COLO668 (cell line): ENCODE results near the gene REPIN1.

Experiments used
- DNase-seq: peaks from one replicate; lab custom pipeline; 2025; ENCODE audit not compliant: unreplicated experiment; lab: John Stamatoyannopoulos, UW

REPIN1 gene

DNA sequence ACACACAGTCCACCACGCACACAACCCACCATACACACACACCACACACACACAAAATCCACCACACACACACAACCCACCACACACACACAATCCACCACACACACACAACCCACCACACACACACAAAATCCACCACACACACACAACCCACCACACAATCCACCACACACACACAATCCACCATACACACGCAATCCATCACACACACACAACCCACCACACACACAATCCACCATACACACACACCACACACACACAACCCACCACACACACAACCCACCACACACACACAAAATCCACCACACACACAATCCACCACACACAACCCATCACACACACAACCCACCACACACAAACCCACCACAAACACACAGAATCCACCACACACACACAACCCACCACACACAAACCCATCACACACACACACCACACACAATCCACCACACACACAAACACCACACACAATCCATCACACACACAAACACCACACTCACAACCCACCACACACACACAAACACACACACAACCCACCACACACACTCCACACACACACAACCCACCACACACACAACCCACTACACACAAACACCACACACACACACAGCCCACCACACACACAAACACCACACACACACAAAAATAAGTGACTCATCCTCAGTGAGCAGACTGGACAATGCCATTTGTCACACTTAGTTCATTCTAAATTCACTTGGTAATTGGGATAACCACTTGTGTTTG is 8.8 kb upstream of the REPIN1 start:
- no peak for DNase-seq

DNA sequence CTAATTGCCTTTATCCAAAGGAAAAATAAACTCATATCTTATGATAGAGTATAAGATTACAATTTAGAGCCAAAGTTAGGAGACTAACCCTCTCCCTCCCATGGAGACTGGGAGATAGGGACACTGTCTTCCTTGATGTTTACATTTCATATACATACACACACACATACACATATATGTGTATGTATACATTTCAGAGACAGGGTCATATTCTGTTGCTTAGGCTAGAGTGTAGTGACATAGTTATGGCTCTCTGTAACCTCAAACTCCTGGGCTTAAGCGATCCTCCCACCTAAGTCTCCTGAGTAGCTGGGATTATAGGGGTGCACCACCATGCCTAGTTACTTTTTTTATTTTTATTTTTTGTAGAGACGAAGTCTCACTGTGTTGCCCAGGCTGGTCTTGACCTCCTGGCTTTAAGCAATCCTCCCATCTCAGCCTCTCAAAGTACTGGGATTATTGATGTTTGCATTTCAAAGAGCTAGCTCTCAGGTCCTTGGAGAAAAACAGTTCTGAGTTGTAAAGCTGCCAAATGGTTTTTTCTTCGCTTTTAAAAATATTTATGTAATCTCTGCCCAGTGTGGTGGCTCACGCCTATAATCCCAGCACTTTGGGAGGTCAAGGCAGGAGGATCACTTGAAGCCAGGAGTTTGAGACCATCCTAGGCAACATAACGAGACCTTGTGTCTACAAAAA is 8.1 kb upstream of the REPIN1 start:
- DNase-seq, result no peak

DNA sequence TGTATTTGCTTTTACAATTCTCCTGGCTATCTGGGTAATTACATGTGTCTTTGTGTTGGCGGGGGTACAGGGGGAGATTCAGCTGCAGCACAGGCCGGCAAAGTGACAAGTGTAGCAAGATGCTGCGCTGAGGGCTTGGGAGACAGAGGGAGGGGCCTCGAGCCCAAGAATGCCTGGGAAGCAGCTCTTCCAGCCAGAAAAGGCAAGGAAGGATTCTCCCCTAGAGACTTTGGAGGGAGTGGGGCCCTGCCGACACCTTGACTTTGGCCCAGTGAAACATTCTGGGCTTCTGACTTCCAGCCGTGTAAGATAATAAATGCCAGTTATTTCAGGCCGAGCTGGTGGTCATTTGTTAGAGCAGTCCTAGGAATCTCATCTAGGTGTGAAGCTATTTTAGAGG is 7.2 kb upstream of the REPIN1 start:
- DNase-seq, result no peak

DNA sequence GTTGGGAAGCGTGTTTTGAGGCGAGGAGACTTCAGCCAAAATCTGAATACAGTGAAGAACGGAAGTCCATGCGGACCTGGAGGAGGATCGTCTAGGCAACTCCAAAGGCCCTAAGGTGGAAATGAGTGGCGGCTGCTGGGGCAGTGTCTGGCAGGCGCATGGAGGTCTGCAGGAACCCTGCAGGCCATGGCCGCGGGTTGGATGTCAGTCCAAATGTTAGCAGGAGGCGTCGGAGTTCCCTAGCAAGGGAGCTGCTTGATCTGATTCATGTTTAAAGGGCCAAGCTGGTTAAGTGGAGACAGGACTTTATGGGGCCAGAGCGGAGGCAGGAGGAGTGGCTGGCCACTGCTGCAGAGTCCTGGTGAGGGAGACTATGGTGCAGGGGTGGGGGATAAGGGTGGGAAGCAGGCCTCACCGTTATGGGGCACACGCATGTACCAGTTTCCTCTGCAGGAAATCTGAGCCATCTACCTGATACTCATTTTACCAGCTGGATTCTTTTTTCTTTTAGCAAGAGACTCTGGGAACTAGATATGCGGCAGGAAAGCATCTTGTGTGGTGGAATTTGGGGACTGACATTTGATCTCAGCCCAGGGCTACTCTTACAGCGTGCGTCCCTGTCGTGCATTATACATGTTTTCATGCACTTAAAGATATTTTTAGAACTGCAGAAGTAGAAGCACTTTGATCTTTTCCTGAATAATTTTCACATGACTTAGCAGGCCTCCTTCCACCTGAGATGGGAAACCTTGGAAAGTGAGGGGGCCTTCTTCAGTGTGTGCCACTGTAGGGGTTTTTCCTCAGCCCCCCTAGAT is 6.6 kb upstream of the REPIN1 start:
- no peak for DNase-seq

DNA sequence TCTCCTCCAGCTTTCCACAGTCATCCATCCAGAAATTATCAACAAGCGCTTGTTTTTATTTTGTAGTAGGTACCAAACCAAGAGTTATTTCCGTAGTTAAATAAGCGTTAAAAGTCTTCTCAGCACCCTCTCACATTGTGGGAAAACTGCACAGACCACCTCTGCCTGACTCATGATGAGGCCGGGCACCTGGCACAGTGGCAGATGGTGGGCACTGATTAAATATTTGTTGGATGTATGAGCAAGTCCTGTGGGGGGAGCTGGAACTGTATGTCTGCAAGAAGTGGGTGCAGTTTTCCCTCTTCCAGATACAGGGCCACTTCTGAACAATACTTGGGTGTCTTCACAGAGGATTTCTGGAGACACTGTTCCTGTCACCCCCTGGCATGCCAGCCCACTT is 5.3 kb upstream of the REPIN1 start:
- DNase-seq, result no peak

DNA sequence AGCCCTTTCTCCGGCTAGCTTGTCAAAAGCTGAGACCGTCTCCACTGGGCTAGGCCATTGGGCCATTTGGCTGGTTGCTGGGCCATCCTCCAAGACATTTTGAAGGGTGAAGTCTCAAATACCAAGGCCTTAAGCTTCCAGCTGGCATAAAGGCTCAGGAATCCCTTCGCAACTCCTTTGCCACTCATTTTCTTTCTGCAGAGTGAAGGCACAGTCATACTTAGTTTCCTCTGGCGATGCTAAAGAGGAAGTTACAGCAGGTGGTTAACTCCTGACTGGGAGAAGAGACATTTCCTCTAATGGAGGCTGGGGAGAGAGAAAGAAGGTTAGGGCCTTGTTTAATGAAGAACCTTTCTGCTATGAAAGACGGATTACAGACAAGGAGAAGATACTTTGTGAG is 4.8 kb upstream of the REPIN1 start:
- no peak for DNase-seq

DNA sequence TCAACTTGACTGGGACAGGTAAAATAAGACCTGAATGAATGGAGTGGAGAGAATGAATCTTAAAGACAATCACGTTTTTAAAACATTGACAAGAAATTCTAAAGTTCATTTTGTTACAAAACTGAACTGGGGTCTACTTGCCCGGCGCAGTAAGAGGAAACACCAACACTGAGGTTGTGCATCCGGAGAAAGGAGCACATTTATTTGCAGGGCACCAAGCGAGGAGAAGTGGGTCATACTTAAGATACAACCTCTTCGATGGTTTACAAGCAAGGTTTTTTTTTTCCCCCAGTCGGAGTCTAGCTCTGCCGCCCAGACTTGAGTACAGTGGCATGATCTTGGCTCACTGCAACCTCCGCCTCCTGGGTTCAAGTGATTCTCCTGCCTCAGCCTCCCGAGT is 3.4 kb upstream of the REPIN1 start:
- no peak for DNase-seq

DNA sequence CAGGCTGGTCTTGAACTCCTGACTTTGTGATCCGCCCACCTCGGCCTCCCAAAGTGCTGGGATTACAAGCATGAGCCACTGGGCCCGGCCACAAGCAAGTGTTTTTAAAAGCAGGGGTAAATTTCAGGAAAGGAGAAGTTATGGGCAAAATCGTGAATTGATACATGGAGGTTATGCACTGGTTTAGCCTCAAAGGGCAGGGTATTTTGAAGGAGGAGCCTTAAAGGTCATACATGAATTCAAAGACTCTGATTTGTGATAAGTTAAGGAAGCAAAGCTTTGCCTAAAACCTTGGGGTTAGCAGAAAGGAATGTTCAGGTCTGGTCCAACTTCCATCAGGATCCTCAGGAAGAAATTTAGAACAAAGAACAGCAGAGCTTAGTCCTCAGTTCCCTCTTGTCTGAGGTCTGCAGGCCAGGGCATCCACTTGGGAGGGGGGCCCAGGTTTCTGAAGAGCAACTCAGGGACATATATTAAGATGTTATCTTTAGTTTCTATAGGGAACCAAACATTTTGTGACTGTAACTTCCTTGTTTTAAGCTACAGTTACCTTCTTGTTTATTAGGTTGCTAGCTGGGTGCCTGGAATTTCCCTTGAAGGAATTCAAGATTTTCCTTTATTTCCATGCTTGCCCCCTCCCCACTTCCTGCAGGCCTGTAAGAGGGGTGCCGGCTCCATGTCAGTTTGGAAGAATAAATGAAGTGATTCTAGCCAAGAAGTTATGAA is 2.8 kb upstream of the REPIN1 start:
- DNase-seq, result no peak

DNA sequence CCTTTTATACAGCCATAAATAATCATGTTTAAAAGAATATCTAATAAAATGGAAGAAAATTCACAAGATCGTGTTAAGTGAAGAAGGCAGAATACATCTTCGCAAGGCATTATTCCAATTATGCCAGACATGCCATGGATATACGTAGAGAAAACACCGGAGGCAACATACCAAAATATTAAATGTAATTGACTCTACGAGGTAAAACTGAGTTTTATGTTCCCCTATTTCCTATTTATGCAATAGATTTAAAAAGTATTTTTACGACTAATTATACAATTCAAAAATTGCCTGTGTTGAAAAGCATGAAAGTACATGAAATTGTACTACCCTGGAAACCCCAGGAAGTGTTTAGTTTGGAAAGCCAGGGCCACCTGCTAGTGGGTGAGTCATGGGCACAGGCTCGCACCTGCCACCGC is 936 bp upstream of the REPIN1 start:
- no peak for DNase-seq

DNA sequence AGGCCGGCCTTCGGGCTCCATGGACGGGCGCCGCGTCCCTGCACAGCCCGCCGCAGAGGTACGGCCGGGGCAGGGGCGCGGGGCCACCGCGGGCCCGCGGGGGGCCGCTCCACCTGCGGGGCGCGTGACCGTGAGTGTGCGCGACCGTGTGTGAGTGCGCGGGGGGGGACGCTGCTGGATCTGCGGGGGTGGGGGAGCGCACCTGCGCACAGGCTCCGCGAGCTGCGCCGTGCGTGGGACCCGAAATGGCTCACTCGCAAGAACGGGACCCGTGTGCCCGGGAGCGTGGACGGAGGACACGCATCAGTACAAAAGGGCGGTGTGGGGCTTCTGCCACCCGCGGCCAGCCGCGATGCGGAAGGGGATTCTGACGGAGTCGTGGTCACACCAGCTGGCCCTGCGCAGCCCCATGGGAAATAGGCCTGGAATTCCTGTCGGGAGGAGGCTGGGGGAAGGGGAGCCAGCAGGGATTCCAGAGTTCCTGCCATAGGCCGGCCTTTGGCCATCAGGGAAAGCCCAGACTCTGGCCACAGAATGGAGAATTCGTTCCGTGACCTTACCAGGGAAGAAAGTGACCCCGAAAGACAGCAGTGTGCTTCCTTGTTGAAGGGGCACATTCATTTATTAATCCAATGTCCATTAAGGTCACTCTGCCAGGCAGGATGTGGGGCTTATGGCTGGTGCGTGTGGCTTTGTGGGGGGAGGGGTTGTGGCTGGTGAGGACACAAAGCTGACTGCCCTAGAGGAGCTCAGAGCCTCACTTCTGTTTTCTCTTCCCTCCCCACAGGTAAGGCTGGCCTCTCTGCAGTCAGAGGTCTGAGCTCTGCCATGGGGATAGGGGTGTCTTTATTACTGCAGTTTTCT is 494 bp downstream of the REPIN1 start:
- peak; percentile 74 for DNase-seq

DNA sequence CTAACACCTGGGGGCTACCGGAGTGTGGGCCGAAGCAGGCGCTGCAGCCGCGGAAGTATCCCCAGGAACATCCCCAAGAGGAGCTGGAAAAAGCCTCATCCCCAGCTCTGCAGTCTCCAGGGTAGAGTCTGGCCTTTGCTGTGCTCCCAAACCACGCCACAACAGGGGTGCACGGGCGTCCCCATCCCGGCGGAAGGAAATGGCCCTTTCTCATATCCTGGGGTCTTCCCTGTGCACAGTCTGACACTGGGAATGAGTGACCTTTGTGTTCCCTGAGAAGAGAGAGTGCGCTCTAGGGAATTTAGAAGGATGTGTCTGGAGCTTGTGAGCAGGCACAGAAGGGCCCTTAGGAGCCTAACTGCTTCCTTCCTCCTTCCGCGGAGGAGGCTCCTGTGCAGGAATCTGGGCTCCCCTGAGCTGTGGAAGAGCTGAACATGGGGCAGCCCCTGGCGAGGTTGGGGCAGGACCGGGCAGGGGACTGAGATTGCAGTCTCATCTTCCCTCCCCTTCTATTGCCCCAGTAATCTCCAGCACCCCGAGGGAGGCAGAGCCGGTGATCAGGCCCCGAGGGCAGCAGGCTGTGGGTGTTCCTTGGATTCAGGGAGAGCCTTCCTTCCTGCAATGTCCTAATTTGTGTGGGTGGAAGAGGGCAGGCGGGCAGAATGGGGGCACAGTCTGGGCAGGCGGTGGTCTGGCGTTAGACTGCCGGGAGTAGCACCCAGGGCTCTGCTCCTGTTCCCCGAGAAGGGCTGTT is 1.3 kb downstream of the REPIN1 start:
- no peak for DNase-seq

DNA sequence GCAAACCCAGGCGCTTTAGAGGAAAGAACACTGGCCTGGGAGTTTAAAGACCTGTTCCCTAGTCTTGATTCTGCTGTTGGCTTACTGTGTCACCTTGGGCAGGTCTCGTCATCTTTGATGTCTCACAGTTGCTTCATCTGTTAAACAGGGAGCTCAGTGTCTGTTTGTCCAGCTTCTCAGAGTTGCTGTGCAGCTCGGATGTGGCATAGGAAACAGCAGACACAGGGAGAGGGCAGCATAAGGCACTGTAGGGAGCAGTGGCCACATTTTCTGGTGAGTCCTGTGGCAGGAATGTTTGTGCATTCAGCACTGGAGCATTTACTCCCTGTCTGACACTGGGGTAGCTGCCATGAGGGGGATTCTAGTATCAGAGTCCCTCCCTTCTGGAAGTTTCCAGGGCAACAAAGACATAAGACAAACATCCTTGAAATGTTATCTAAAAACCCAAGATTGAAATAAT is 2.0 kb downstream of the REPIN1 start:
- no peak for DNase-seq

DNA sequence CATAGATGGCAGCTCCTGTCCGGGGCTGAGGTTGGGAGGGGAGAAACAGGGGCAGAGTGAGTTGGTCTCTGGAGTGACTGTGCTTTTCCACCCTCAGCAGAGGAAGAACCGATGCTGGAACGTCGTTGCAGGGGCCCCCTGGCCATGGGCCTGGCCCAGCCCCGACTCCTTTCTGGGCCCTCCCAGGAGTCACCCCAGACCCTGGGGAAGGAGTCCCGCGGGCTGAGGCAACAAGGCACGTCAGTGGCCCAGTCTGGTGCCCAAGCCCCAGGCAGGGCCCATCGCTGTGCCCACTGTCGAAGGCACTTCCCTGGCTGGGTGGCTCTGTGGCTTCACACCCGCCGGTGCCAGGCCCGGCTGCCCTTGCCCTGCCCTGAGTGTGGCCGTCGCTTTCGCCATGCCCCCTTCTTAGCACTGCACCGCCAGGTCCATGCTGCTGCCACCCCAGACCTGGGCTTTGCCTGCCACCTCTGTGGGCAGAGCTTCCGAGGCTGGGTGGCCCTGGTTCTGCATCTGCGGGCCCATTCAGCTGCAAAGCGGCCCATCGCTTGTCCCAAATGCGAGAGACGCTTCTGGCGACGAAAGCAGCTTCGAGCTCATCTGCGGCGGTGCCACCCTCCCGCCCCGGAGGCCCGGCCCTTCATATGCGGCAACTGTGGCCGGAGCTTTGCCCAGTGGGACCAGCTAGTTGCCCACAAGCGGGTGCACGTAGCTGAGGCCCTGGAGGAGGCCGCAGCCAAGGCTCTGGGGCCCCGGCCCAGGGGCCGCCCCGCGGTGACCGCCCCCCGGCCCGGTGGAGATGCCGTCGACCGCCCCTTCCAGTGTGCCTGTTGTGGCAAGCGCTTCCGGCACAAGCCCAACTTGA is 2.7 kb downstream of the REPIN1 start:
- DNase-seq, result no peak

DNA sequence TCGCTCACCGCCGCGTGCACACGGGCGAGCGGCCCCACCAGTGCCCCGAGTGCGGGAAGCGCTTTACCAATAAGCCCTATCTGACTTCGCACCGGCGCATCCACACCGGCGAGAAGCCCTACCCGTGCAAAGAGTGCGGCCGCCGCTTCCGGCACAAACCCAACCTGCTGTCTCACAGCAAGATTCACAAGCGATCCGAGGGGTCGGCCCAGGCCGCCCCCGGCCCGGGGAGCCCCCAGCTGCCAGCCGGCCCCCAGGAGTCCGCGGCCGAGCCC is 3.3 kb downstream of the REPIN1 start:
- no peak for DNase-seq

DNA sequence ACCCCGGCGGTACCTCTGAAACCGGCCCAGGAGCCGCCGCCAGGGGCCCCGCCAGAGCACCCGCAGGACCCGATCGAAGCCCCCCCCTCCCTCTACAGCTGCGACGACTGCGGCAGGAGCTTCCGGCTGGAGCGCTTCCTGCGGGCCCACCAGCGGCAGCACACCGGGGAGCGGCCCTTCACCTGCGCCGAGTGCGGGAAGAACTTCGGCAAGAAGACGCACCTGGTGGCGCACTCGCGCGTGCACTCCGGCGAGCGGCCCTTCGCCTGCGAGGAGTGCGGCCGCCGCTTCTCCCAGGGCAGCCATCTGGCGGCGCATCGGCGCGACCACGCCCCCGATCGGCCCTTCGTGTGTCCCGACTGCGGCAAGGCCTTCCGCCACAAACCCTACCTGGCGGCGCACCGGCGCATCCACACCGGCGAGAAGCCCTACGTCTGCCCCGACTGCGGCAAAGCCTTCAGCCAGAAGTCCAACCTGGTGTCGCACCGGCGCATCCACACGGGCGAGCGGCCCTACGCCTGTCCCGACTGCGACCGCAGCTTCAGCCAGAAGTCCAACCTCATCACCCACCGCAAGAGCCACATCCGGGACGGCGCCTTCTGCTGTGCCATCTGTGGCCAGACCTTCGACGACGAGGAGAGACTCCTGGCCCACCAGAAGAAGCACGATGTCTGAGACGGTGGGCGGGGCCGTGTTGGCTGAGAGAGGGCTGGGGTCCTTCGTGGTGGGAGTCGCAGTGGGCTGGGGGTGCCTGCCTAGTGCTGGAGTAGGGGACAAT is 3.8 kb downstream of the REPIN1 start:
- DNase-seq, result no peak

DNA sequence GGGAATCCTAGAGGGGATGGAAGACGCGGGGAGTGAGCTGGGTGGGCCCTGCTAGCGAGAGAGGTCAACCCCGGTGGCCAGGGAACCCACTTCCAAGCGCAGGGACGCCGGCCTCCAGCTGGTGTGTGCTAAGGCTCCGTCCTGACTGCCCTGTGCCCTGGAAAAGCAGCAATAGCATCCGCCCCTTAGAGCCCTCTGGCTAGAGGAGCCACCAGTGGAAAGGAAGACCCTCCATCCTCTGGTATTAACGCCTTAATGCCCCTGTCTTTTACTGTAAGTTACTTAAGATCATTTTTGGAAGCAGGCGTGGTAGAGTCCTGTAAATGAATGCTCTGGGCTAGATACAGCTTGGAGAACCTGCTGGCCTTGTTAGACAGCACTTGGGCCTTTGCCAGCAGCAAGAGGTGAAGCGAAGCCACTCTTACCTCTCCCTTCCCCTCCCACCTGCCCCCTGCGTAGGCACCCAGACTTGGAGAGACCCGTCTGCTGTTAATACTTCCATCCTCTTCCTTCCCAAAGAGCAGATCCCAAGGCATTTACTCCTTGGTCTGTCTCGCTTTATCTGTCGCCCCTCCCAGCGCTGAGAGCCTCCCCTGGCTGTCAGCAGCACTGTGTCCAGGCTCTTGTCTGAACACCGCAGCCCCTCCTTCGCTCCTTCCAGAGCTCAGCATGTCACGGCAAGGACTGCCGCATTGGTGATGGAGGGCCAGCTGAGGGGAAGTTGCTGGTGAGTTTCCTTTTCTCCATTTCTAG is 4.6 kb downstream of the REPIN1 start:
- no peak for DNase-seq

DNA sequence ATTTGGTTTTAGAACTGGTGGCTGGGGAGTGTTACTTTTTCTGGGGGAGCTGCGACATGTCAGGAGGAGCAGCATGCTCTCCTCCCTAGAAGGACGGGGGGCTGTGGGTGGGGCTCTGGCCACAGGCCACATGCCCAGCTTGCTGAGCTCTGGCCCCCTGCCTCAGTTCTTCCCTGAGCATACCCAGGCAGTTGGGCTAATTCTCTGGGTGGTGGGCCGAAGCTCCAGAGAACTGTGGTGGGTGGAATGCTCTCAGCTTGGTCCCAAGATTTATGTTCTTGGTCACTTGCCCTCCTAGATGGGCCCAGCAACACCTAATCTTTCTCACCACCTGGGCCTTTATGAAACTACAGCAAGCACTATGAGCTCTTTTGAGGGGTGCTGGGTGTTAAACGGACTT is 5.4 kb downstream of the REPIN1 start:
- DNase-seq, result no peak
